Esophagus (tissue), 2 donors: Measurements from ENCODE around the gene PTPN7. TPM values are rescaled to one million over a fixed set of nuclear protein-coding genes. Genes with fewer than 3 reads are reported as not detected.
A peak's percentile ranks its signal among the peaks of the same experiment; 100 is the strongest.

Source experiments
- H3K27ac ChIP-seq, 2 donors: one replicate each; pipeline ENCODE4 v1.5.1; 2013; ENCODE audit warnings: low read depth in 2 of 2, mild to moderate bottlenecking in 2 of 2, inconsistent platforms in 1 of 2, low read length in 1 of 2, moderate library complexity in 1 of 2
- H3K27me3 ChIP-seq, 2 donors: one replicate each; pipeline ENCODE4 v1.6.1; 2013; ENCODE audit warnings: low read length in 2 of 2, control low read depth in 1 of 2, mild to moderate bottlenecking in 1 of 2; ENCODE audit not compliant: insufficient read depth in 2 of 2, control insufficient read depth in 1 of 2
- H3K36me3 ChIP-seq, 2 donors: one replicate each; pipeline ENCODE4 v1.6.1; 2013; ENCODE audit warnings: low read length in 1 of 2; ENCODE audit not compliant: control insufficient read depth in 2 of 2, insufficient read depth in 2 of 2
- H3K4me1 ChIP-seq, 2 donors: one replicate each; pipeline ENCODE4 v1.6.1; 2013; ENCODE audit warnings: low read length in 1 of 2; ENCODE audit not compliant: control insufficient read depth in 2 of 2, insufficient read depth in 2 of 2
- H3K4me3 ChIP-seq, 2 donors: one replicate each; pipeline ENCODE4 v1.5.1; 2013; ENCODE audit warnings: low read length in 2 of 2, mild to moderate bottlenecking in 2 of 2, low read depth in 1 of 2, moderate library complexity in 1 of 2
- H3K9me3 ChIP-seq, 2 donors: one replicate each; pipeline ENCODE4 v1.6.1; 2013; ENCODE audit warnings: mild to moderate bottlenecking in 2 of 2, low read depth in 1 of 2, low read length in 1 of 2, moderate library complexity in 1 of 2; ENCODE audit not compliant: control insufficient read depth in 2 of 2, insufficient read depth in 1 of 2
- WGBS, 2 donors: extraction: QIAGEN DNeasy Blood & Tissue Kit; methylation state at CpG; one replicate each; pipeline ENCODE4 v1.1.7; 2013; 5-methylcytosine and 5-hydroxymethylcytosine counted together
- polyA plus RNA-seq, 2 donors: library from polyadenylated mRNA; stranded (reverse); fragments of 200-250 nt; gene quantifications; one replicate each; pipeline ENCODE4 v1.2.3, GENCODE V29; 2013
- donor health status: healthy with polysubstance abuse.
- donor health status: Bipolar disorder and iron deficiency.

PTPN7 gene
- polyA plus RNA-seq, 2 donors = 1.6 to 1.9 TPM

DNA sequence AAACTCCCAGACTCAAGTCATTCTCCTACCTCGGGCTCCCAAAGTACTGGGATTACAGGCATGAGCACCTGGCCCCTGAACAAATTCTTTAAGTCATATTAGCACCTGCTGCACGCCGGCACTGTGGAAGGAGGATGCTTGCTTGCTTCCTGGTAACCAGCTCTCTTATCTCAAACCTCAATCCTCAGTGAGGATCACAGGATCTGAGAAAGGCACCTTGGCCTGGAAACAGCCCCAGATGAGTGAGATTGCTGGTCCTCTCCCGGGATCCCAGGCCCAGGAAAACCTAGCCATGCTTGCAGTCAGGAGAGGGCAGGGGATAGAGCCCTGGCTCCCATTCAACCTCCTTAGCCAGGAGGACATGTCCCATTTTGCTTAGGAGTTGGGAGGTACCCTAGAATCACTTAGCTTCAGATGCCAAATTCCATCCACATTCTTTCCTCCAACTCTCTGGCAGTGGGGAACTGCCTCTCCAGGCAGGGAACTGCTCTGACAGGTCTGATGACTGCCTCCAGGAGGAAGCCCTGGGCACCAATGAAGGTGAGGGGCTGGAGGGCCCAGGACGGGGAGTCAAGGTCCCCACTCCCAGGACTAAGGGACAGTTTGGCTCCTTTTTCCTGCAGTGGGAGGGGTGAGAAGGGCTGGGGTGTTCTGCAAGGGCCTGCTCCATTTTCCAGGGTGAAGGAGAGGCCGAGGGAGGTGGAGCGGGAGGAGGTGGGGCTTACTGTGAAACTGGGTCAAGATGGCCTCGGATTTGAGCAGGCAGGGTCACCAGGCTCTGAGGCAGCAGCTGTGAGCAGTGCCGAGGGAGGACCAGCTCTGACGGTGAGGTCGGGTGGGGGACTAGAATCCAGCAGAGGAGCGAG is 28.2 kb downstream of the PTPN7 start:
- peak overlapping the region; percentile 93 to 94 for H3K27ac ChIP-seq
- no peaks in the 10 kb centered on the region for H3K27me3 ChIP-seq
- peaks cover 8 to 27% of the 10 kb centered on the region in 2 donors for H3K4me1 ChIP-seq
- peaks cover 6 to 24% of the 10 kb centered on the region in 2 donors for H3K36me3 ChIP-seq
- WGBS, 2 donors = 31 to 53% methylated on average over 12 of the region's 12 CpGs
- no peak overlapping the region for H3K4me3 ChIP-seq
- H3K9me3 ChIP-seq = no peaks in the 10 kb centered on the region

DNA sequence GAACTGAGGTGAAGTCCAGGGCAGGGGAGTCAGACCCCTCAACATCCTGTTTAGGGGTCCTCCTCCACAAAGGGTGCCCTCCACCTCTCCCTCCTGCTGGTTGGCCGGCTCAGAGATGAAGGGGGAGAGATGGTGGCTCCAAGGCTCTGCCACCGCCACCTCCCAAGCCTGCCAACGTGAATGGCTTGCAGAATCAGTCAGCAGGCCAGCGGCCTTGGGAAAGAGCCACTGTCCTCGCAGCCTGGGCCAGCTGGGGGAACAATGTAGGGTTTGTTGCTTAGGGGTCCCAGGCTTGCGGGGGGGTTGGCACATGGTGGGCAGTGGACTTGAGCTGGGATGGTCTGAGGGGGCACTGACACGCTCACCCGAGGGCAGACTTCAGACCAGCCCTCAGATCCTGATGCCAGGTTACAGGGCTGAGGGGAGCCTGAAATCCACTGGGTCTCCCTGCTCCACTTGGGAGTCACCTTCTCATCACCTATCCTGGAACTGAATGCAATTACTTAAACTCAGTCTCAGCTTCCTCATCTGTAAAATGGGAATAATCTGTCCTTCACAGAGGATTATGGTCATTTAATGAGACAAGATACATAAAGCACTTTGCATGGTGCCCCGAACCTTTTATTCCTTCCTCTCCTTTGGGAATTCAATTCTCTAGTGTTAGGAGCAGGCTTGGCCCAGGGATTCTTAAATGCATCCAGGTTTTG is 29.4 kb downstream of the PTPN7 start:
- no peaks in the 10 kb centered on the region for H3K9me3 ChIP-seq
- no peaks in the 10 kb centered on the region for H3K27me3 ChIP-seq
- peaks cover 6 to 19% of the 10 kb centered on the region in 2 donors for H3K36me3 ChIP-seq
- peaks cover 8 to 27% of the 10 kb centered on the region in 2 donors for H3K4me1 ChIP-seq
- peak overlapping the region in 1 of 2 donors; percentile 59 for H3K27ac ChIP-seq
- WGBS, 2 donors = 62 to 71% methylated on average over 9 of the region's 9 CpGs
- no peak overlapping the region for H3K4me3 ChIP-seq

DNA sequence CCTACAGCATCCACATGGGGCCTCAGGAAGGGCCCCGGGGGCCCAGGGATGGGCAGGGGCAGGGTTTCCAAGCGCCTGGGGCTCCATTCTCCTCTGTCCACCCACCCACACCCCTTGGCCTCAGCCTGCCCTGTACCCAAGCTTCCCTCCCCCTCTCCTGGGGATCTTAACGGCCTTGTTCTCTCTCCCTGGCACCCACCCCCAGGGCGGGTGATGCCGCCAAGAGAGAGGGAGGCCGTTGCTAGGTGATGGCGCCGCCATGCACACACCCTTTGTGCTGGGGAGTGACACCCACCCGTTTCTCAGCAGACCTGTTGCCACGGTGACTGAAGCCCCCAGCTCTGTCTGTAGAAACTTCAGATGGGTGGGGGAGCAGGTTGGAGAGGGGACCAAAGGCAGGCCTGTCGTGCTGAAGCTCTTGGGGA is 30.1 kb downstream of the PTPN7 start:
- WGBS, 2 donors = 36 to 41% methylated on average over 10 to 11 of the region's 11 CpGs
- peaks cover 8 to 27% of the 10 kb centered on the region in 2 donors for H3K4me1 ChIP-seq
- peak overlapping the region in 1 of 2 donors; percentile 59 for H3K27ac ChIP-seq

DNA sequence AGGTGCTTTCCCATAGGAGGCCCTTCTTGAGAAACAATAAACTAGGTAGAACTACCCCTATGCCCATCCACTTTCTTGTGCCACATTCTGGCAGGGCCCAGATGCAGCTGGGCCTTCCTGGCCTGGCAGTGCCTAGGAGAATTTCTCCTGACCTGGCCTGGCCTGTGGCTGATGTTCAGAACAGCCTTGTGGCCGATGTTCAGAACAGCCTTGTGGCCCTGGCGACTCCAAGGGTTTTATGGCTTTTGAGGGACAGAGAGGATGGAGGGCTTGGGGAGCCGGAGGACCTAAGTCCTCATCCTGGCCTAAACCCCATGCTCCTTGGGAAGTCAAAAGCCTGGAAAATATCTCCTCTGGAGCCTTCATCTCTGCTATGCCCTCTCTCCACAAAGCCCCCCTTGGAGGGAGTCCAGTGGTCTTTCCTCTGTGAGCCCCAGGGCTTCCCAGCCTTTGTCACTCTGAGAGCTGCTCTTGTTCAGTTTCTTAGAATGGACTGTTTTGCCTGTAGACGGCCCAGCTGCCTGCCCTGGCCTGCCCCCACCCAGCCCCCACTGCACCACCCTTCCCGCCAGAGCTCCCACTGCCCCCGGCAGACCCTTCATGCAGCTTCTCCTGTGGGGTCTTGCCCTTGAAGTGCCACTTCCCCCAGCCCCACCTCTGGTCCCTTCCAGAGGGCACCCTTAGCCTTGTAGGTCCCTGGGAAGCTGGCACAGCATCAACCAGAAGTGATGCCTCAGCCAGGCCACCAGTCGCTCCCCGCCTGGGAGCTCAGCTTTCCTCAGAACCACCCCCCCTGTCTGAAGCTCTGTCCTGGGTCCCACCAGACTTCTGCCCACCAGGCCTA is 30.7 kb downstream of the PTPN7 start:
- peaks cover 8 to 27% of the 10 kb centered on the region in 2 donors for H3K4me1 ChIP-seq
- peaks cover 6 to 10% of the 10 kb centered on the region in 2 donors for H3K36me3 ChIP-seq
- H3K9me3 ChIP-seq = no peaks in the 10 kb centered on the region
- 49 to 74% methylated on average over 8 of the region's 8 CpGs for WGBS, 2 donors
- peak overlapping the region in 1 of 2 donors; percentile 39 for H3K27ac ChIP-seq
- no peaks in the 10 kb centered on the region for H3K27me3 ChIP-seq
- no peak overlapping the region for H3K4me3 ChIP-seq

More for the DNA sequence above, 30.1 kb downstream of the PTPN7 start:
- no peak overlapping the region for H3K4me3 ChIP-seq
- H3K36me3 ChIP-seq = peaks cover 6 to 13% of the 10 kb centered on the region in 2 donors
- H3K27me3 ChIP-seq = no peaks in the 10 kb centered on the region
- H3K9me3 ChIP-seq = no peaks in the 10 kb centered on the region

DNA sequence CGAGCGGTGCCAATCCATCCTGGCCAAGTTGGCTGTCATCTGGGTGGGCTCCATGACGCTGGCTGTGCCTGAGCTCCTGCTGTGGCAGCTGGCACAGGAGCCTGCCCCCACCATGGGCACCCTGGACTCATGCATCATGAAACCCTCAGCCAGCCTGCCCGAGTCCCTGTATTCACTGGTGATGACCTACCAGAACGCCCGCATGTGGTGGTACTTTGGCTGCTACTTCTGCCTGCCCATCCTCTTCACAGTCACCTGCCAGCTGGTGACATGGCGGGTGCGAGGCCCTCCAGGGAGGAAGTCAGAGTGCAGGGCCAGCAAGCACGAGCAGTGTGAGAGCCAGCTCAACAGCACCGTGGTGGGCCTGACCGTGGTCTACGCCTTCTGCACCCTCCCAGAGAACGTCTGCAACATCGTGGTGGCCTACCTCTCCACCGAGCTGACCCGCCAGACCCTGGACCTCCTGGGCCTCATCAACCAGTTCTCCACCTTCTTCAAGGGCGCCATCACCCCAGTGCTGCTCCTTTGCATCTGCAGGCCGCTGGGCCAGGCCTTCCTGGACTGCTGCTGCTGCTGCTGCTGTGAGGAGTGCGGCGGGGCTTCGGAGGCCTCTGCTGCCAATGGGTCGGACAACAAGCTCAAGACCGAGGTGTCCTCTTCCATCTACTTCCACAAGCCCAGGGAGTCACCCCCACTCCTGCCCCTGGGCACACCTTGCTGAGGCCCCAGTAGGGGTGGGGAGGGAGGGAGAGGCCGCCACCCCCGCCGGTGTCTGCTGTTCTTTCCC is 32.4 kb downstream of the PTPN7 start:
- Histone ChIP-seq H3K9me3 (no peaks in the 10 kb centered on the region), H3K36me3 (peaks cover 0 to 1% of the 10 kb centered on the region in 2 donors), H3K27me3 (no peaks in the 10 kb centered on the region), H3K4me1 (peaks cover 8 to 23% of the 10 kb centered on the region in 2 donors), H3K4me3 (no peak overlapping the region), H3K27ac (no peak overlapping the region)
- WGBS, 2 donors = 96% methylated on average over 24 to 26 of the region's 26 CpGs

DNA sequence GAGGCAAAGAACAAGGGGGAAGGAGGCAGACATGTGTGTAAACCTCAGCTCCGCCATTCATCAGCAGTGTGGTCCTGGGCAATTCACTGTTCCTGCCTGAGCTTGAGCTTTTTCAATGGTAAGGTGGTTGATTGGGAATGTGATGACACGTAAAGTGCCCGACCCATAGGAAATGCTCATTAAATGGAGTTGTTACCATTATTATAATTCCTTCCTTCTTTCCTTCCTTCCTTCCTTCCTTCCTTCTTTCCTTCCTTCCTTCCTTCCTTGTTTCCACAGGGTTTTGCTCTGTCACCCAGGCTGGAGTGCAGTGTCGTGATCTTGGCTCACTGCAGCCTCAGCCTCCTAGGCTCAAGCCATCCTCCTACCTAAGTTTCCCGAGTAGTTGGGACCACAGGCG is 33.3 kb downstream of the PTPN7 start:
- Histone ChIP-seq H3K4me1 (peaks cover 6 to 14% of the 10 kb centered on the region in 2 donors), H3K27me3 (no peaks in the 10 kb centered on the region), H3K9me3 (no peaks in the 10 kb centered on the region), H3K36me3 (no peaks in the 10 kb centered on the region), H3K27ac (no peak overlapping the region), H3K4me3 (no peak overlapping the region)
- WGBS, 2 donors = 86 to 92% methylated on average over 6 of the region's 6 CpGs

DNA sequence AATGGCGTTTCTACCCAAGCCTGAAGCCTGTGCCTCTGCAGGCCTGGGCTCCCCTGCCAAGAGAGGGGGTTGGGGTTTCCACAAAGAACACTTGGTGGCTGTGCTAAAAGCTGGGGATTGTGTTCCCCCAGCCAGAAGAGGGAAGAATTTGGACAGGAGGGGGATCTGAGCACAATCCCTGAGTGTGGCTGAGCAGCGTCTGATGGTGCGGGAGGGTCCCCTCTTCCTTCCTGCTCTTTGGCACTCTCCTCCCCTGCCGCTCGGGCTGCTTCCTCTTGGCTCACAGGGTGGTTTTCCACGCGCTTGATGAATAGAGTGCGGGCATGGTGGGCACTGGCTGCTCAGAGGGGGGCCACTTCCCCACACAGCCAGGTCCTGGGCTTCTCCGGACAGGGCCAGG is 34.0 kb downstream of the PTPN7 start:
- H3K4me1 ChIP-seq = peaks cover 6 to 11% of the 10 kb centered on the region in 2 donors
- H3K27ac ChIP-seq = no peak overlapping the region
- no peak overlapping the region for H3K4me3 ChIP-seq
- no peaks in the 10 kb centered on the region for H3K36me3 ChIP-seq
- H3K9me3 ChIP-seq = no peaks in the 10 kb centered on the region
- 51 to 62% methylated on average over 9 of the region's 9 CpGs for WGBS, 2 donors
- no peaks in the 10 kb centered on the region for H3K27me3 ChIP-seq

DNA sequence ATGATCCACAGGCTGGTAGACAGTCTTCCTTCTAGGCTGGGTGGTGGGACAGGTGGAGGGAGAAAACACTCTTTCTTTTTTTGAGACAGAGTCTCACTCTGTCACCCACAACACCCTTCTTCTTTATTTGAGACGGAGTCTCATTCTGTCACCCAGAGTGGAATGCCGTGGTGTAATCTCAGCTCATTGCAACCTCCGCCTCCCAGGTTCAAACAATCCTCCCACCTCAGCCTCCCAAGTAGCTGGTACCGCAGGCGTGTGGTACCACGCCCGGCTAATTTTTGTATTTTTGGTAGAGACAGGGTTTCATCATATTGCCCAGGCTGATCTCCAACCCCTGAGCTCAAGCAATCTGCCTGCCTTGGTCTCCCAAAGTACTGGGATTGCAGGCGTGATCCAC is 34.8 kb downstream of the PTPN7 start:
- no peak overlapping the region for H3K27ac ChIP-seq
- peaks cover 6 to 7% of the 10 kb centered on the region in 2 donors for H3K4me1 ChIP-seq
- no peak overlapping the region for H3K4me3 ChIP-seq
- no peaks in the 10 kb centered on the region for H3K27me3 ChIP-seq
- H3K36me3 ChIP-seq = no peaks in the 10 kb centered on the region
- no peaks in the 10 kb centered on the region for H3K9me3 ChIP-seq
- 92 to 93% methylated on average over 8 of the region's 8 CpGs for WGBS, 2 donors
